ENCODE data around the gene KIF18B.
A peak's percentile ranks its signal among the peaks of the same experiment; 100 is the strongest.

The KIF18B gene

DNA sequence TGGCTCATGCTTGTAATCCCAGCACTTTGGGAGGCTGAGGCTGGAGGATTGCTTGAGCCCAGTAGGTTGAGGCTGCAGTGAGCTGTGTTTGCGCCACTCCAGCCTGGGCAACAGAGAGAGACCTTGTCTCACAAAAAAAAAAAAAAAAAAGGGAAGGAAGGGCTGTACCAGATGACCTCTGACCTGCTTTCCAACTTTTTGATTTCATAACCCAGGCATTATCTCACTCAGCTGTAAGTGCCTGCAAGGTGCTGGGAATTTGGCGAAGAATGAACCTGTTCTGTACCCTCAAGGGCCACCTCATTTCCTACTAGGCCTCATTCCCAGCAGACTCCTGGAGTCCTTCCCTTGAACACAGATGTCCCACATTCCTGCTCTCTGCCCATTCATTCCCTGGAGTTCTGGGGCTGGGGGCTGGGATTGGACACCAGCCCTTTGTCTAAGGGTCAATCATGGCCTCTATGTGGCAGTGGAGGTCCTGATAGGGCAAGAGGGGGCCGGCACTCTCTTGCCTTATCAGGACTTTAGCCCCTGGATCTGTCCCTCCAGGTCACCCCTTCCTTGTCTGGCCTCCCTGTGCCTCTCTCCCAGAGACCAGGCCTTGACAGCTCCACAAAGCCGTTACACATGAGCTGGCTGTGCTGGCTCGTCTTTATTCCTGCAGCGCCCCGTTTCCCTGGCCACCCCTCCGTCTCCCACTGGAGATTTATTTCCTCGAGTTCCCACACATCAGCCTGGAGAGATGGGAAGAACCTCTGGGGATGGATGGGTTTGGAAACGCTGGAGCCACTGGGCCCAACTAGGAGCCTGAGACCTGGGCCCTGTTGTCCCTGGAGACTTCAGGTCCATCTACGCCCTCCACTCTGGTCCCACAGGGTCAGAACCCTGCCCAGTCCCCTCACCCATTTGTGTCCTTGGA is 31.5 kb downstream of the KIF18B start:
- H3K27me3 ChIP-seq (ENCODE audit: insufficient read depth, low read length) = peaks cover 26% of the 10 kb centered on the region
- H3K36me3 ChIP-seq (ENCODE audit: insufficient read depth, low read length) = no peaks in the 10 kb centered on the region
- no peak overlapping the region for H3K27ac ChIP-seq (ENCODE audit: low read depth, low read length)
- H3K4me3 ChIP-seq (ENCODE audit: low read length) = no peak overlapping the region
- H3K4me1 ChIP-seq (ENCODE audit: insufficient read depth, low read length) = peaks cover 12% of the 10 kb centered on the region
- H3K9me3 ChIP-seq (ENCODE audit: insufficient read depth, low read depth, low read length) = no peaks in the 10 kb centered on the region
- whole genome bisulfite sequencing = 92% methylated on average over 11 of the region's 11 CpGs
- no peak overlapping the region for H3K9ac ChIP-seq (ENCODE audit: low read depth, low read length)

DNA sequence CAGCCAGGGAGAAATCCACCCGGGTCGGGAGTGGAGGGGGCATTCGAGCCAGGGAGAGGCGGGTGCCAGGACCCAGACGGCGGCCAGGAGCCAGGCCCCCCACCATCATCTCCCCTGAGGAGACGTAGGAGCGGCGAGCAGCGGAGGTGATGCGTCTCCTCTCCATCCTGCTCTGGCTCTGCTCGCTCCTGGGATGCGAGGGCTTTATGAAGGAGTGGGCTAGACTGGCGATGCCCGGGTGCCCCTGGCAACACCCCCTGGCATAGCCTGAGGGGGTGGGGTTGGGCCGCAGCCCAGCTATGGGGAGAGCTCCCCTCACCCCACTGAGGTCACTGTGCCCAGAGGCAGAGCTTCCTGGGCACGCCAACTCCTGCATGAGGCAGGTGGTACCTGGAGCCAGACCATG is 32.2 kb downstream of the KIF18B start, which contains the start of gene GFAP:
GFAP (minus strand) TSS at position 180 of the 406 bp plus-strand sequence; CDS start at position 166, 14 bp downstream.
- no peaks in the 10 kb centered on the region for H3K36me3 ChIP-seq (ENCODE audit: insufficient read depth, low read length)
- WGBS = 90% methylated on average over 17 of the region's 17 CpGs

DNA sequence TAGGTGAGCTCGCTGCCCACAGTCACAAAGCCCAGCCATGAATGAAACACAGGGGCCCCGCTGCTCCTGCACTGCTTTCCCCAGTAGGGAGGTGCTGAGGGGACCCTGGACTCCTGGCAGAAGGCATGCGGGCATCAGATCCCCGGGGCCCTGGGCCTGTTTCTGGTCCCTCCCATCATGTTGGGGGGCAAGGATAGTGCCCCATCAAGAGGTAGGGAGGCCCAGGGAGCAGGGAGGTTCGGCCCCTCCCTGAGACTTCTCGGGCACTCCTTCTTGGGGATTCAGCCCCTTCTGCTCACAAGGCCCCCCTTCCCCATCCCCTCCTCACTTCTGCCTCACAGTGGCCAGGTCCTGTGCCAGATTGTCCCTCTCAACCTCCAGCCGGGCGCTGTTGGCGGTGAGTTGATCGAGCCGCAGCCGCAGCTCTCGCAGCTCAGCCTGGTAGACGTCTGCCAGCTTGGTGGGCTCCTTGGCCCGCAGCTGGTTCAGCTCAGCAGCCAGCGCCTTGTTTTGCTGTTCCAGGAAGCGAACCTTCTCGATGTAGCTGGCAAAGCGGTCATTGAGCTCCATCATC is 32.8 kb downstream of the KIF18B start:
- Histone ChIP-seq H3K4me1 (ENCODE audit: insufficient read depth, low read length) (0 out of 2 replicates have a peak, but pooled peaks cover 3% of the 10 kb centered on the region), H3K27me3 (ENCODE audit: insufficient read depth, low read length) (peaks cover 29% of the 10 kb centered on the region), H3K9ac (ENCODE audit: low read depth, low read length) (no peak overlapping the region), H3K27ac (ENCODE audit: low read depth, low read length) (no peak overlapping the region), H3K36me3 (ENCODE audit: insufficient read depth, low read length) (no peaks in the 10 kb centered on the region), H3K9me3 (ENCODE audit: insufficient read depth, low read depth, low read length) (no peaks in the 10 kb centered on the region), H3K4me3 (ENCODE audit: low read length) (no peak overlapping the region)
- WGBS = 91% methylated on average over 19 of the region's 19 CpGs

More for the DNA sequence above, 32.2 kb downstream of the KIF18B start, which contains the start of gene GFAP:
- H3K9me3 ChIP-seq (ENCODE audit: insufficient read depth, low read depth, low read length) = no peaks in the 10 kb centered on the region
- H3K4me1 ChIP-seq (ENCODE audit: insufficient read depth, low read length) = peaks cover 6% of the 10 kb centered on the region
- H3K9ac ChIP-seq (ENCODE audit: low read depth, low read length) = no peak within 1 kb of the TSS
- H3K27me3 ChIP-seq (ENCODE audit: insufficient read depth, low read length) = peaks cover 29% of the 10 kb centered on the region
- no peak within 1 kb of the TSS for H3K27ac ChIP-seq (ENCODE audit: low read depth, low read length)
- H3K4me3 ChIP-seq (ENCODE audit: low read length) = no peak within 1 kb of the TSS

DNA sequence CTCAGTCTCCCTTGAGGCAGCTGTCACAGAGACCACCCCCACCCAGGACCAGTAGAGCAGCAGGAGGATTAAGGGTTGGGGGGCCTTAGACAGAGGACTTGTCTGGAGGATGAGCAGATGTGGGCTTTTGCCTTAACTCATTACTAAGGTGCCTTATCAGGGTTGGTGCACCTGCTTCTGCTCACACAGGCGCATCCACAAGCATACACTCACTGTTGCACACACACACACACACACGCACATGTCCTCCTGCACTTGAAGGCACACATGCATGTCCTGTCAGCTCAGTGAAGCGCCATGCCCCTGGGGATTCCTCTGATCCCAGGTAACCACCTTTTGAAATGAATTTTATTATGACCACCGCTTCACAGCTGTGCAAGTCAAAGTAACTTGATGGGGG is 33.4 kb downstream of the KIF18B start:
- Histone ChIP-seq H3K27ac (ENCODE audit: low read depth, low read length) (no peak overlapping the region), H3K9me3 (ENCODE audit: insufficient read depth, low read depth, low read length) (no peaks in the 10 kb centered on the region), H3K4me1 (ENCODE audit: insufficient read depth, low read length) (0 out of 2 replicates have a peak, but pooled peaks cover 3% of the 10 kb centered on the region), H3K27me3 (ENCODE audit: insufficient read depth, low read length) (peaks cover 29% of the 10 kb centered on the region), H3K4me3 (ENCODE audit: low read length) (no peak overlapping the region), H3K36me3 (ENCODE audit: insufficient read depth, low read length) (no peaks in the 10 kb centered on the region), H3K9ac (ENCODE audit: low read depth, low read length) (no peak overlapping the region)
- 91% methylated on average over 4 of the region's 4 CpGs for WGBS

DNA sequence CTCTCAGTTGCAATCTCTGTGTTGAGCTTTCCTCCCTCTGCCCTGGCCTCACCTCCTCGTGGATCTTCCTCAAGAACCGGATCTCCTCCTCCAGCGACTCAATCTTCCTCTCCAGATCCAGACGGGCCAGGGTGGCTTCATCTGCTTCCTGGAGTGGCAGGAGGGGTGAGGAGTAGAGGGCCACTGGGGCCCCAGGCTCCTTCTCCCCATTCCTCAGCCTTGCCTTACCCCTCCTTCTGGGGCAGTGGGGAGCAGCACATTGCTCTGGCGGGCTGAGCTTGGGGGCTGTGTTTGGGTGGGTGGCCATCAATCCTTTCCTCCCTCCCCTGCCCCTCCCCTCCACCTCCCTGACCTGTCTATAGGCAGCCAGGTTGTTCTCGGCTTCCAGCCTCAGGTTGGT is 33.9 kb downstream of the KIF18B start:
- no peak overlapping the region for H3K4me3 ChIP-seq (ENCODE audit: low read length)
- H3K9me3 ChIP-seq (ENCODE audit: insufficient read depth, low read depth, low read length) = no peaks in the 10 kb centered on the region
- no peak overlapping the region for H3K27ac ChIP-seq (ENCODE audit: low read depth, low read length)
- 0 out of 2 replicates have a peak, but pooled peaks cover 3% of the 10 kb centered on the region for H3K4me1 ChIP-seq (ENCODE audit: insufficient read depth, low read length)
- H3K36me3 ChIP-seq (ENCODE audit: insufficient read depth, low read length) = no peaks in the 10 kb centered on the region
- peaks cover 29% of the 10 kb centered on the region for H3K27me3 ChIP-seq (ENCODE audit: insufficient read depth, low read length)
- WGBS = 73% methylated on average over 5 of the region's 6 CpGs
- H3K9ac ChIP-seq (ENCODE audit: low read depth, low read length) = no peak overlapping the region

DNA sequence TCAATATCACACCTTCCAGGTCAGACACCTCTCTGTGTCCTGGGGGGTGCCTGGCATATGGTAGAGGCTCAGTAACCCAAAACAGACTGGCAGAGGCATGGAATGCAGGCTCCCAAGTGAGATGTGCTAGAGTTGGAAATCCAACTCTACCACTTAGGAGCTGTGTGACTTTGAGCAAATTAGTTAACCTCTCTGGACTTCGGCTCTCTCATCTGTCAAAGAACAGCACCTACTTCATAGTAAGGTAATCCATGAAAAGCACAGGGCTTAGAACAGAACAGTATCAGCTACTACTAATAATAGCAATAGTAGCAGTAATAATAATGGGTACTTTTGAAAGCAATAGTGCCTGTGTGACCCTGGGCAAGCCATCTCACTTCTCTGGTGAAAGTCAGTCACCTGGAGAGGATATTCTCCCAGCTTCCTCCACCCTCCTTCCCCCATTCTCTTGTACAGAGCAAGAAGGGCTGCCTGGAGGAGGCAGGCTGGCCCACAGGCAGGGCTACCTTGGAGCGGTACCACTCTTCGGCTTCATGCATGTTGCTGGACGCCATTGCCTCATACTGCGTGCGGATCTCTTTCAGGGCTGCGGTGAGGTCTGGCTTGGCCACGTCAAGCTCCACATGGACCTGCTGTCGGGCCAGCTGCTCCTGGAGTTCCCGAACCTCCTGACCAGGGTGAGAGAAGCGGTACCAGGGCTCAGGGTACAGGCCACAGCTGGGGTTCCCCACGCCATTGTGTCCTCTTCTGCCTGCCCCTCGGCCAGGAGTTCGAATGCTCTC is 34.6 kb downstream of the KIF18B start:
- 90% methylated on average over 14 of the region's 14 CpGs for WGBS

DNA sequence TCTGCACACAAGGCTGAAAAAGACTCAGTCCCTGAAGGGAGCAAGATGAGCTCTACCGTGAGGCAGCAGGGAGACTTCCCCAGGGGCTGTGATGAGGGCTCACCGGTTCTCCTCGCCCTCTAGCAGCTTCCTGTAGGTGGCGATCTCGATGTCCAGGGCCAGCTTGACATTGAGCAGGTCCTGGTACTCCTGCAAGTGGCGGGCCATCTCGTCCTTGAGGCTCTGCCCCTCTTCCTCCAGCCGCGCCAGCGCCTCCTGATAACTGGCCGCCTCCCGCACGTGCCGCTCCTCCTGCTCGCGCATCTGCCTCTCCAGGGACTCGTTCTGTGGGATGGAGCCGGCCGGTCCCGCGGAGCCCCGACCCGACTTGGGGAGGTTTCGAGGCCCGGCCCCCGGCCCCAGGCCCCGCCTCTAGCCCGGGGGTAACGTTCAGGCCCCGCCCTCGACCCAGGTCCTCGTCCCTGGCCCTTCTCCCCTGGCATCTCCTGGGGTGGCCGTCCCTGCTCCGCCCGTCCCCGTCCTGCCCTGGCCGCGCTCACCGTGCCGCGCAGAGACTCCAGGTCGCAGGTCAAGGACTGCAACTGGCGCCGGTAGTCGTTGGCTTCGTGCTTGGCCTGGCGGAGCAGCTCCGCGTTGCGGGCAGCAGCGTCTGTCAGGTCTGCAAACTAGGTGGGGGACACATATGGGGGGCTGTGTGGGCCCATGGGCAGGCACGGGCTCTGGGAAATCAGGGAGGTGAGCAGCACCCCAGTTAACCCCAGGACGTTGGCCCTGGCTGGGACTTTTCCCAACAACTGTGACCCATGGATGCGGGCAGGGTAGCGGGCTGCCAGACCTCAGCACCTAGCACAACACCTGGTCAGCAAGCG is 36.2 kb downstream of the KIF18B start:
- Histone ChIP-seq H3K4me1 (ENCODE audit: insufficient read depth, low read length) (0 out of 2 replicates have a peak, but pooled peaks cover 3% of the 10 kb centered on the region), H3K36me3 (ENCODE audit: insufficient read depth, low read length) (no peaks in the 10 kb centered on the region), H3K27me3 (ENCODE audit: insufficient read depth, low read length) (peaks cover 29% of the 10 kb centered on the region), H3K9ac (ENCODE audit: low read depth, low read length) (peak overlapping the region; percentile 40; the same call in 1 of the 2 replicates), H3K4me3 (ENCODE audit: low read length) (peak overlapping the region; percentile 55), H3K9me3 (ENCODE audit: insufficient read depth, low read depth, low read length) (no peaks in the 10 kb centered on the region), H3K27ac (ENCODE audit: low read depth, low read length) (no peak overlapping the region)
- 12% methylated on average over 56 of the region's 56 CpGs for WGBS

More for the DNA sequence above, 34.6 kb downstream of the KIF18B start:
- Histone ChIP-seq H3K4me3 (ENCODE audit: low read length) (no peak overlapping the region), H3K36me3 (ENCODE audit: insufficient read depth, low read length) (no peaks in the 10 kb centered on the region), H3K27ac (ENCODE audit: low read depth, low read length) (no peak overlapping the region), H3K4me1 (ENCODE audit: insufficient read depth, low read length) (0 out of 2 replicates have a peak, but pooled peaks cover 3% of the 10 kb centered on the region), H3K9me3 (ENCODE audit: insufficient read depth, low read depth, low read length) (no peaks in the 10 kb centered on the region), H3K27me3 (ENCODE audit: insufficient read depth, low read length) (peaks cover 29% of the 10 kb centered on the region), H3K9ac (ENCODE audit: low read depth, low read length) (no peak overlapping the region)

DNA sequence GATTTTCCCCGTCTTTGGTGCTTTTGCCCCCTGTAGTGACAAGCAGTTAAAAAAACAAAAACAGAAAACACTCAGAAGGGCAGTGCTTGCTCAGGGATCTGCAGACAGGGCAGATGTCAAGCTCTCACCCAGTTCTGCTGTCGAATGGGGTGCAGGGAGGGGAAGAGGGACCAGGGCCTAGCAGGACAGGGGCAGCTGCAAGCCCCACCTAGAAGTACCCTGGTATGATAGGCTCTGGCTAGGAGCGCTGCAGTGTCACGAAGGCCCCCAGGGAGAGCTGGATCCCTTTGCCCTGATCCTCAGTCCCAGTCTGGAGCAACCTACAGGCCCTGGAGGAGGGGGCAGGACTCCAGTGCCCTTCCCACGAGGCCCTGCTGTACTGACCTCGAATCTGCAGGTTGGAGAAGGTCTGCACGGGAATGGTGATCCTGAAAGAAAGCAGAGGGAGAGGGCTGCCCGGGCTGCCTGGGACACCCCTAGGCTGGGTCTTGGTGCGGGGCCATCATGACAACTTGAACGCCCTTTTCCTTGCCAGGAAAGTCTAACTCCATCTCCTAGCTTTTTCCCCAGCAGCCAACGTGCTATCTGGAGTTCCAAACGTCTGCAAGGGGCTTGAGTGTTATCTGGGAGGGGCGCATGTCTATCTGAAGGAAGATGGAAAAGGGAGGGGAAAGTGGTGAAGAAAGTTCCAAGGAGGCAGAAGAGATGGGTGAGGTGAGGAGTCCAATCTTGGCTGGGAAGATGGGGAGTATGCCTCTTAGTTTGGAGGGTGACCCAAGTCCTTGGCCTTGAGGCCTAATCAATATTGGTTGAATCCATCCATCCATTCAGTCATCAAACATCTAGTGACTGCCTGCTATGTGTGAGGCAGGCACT is 37.1 kb downstream of the KIF18B start:
- H3K9ac ChIP-seq (ENCODE audit: low read depth, low read length) = no peak overlapping the region
- no peaks in the 10 kb centered on the region for H3K36me3 ChIP-seq (ENCODE audit: insufficient read depth, low read length)
- H3K27ac ChIP-seq (ENCODE audit: low read depth, low read length) = no peak overlapping the region
- peaks cover 29% of the 10 kb centered on the region for H3K27me3 ChIP-seq (ENCODE audit: insufficient read depth, low read length)
- no peaks in the 10 kb centered on the region for H3K9me3 ChIP-seq (ENCODE audit: insufficient read depth, low read depth, low read length)
- whole genome bisulfite sequencing = 89% methylated on average over 13 of the region's 13 CpGs
- 0 out of 2 replicates have a peak, but pooled peaks cover 6% of the 10 kb centered on the region for H3K4me1 ChIP-seq (ENCODE audit: insufficient read depth, low read length)
- H3K4me3 ChIP-seq (ENCODE audit: low read length) = peak overlapping the region; percentile 55; the same call in 1 of the 2 replicates

DNA sequence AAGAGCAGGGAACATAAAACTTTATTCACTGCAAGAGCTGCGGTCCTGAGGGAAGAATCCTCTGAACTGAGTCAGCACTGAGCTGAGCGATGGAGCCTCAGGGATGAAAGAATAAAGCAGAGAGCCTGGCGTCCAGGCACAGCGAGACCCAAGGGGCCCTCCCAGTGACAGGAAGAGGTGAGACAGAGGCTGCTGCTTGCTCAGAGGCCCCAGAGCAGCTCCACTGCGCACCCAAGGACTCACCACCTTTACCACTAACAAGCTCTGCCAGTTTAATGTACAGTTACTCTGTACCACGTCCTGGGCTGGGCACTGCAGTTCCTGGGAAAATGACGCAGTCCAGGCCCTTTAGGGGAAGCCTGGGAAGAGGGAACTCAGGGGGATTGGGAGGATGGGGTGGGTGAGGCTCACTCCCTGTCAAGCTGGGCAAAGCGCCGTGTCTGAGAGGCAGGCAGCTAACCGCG is 37.9 kb downstream of the KIF18B start:
- Histone ChIP-seq H3K27ac (ENCODE audit: low read depth, low read length) (no peak overlapping the region), H3K4me3 (ENCODE audit: low read length) (no peak overlapping the region), H3K27me3 (ENCODE audit: insufficient read depth, low read length) (peaks cover 29% of the 10 kb centered on the region), H3K4me1 (ENCODE audit: insufficient read depth, low read length) (0 out of 2 replicates have a peak, but pooled peaks cover 6% of the 10 kb centered on the region), H3K9me3 (ENCODE audit: insufficient read depth, low read depth, low read length) (no peaks in the 10 kb centered on the region), H3K9ac (ENCODE audit: low read depth, low read length) (no peak overlapping the region), H3K36me3 (ENCODE audit: insufficient read depth, low read length) (no peaks in the 10 kb centered on the region)
- 79% methylated on average over 11 of the region's 11 CpGs for WGBS
